Loucy (cell line): ENCODE results near the gene PHOSPHO2.

Source experiments
- EZH2phosphoT487 ChIP-seq: fragments of 200-600 bp; IDR thresholded peaks from 2 replicates; pipeline ENCODE4 v1.6.1; 2018; ENCODE audit warnings: antibody characterized with exemption, mild to moderate bottlenecking, moderate library complexity, borderline replicate concordance
- TF ChIP-seq, protein P1 (sequence below): fragments of 200-600 bp; sonication (generic); conservative IDR thresholded peaks from 2 replicates; pipeline ENCODE4 v1.5.1; 2014; ENCODE audit warnings: mild to moderate bottlenecking, antibody characterized with exemption, low read length

DNA sequence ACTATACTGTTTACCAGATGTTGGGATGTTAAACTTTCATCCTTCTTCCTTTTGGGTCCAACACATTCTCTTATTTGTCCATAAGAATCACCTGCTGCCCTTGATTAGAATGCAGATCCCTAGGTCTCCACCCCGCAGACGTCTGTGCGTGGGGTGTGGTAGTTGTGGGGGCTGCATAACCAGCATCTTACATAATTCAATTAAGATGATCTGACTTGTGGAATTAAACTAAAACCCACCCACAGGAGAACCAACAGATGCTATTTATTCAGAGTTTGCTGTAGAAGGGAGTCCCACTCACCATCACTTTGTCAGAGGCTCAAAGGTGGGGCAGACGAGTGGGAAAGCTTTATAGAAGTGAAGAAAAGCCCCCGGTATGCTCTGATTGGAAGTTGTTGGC, 37.8 kb downstream of the PHOSPHO2 start:
- TF ChIP-seq, protein P1, sequence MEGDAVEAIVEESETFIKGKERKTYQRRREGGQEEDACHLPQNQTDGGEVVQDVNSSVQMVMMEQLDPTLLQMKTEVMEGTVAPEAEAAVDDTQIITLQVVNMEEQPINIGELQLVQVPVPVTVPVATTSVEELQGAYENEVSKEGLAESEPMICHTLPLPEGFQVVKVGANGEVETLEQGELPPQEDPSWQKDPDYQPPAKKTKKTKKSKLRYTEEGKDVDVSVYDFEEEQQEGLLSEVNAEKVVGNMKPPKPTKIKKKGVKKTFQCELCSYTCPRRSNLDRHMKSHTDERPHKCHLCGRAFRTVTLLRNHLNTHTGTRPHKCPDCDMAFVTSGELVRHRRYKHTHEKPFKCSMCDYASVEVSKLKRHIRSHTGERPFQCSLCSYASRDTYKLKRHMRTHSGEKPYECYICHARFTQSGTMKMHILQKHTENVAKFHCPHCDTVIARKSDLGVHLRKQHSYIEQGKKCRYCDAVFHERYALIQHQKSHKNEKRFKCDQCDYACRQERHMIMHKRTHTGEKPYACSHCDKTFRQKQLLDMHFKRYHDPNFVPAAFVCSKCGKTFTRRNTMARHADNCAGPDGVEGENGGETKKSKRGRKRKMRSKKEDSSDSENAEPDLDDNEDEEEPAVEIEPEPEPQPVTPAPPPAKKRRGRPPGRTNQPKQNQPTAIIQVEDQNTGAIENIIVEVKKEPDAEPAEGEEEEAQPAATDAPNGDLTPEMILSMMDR = no peak
- TF ChIP-seq EZH2phosphoT487 = no peak
